Measurements from ENCODE around the gene ZDHHC23. TPM values are rescaled to one million over a fixed set of nuclear protein-coding genes. Genes with fewer than 3 reads are reported as not detected.

The ZDHHC23 gene
- total RNA-seq, 2 donors from 2014 or later: 31.3 to 33.2 TPM

GRCh38 chr3:113912552-113913236 lies 35.1 kb upstream of the ZDHHC23 start:
- no peak overlapping the region for H3K4me3 ChIP-seq
- no peaks in the 10 kb centered on the region for H3K36me3 ChIP-seq
- no peaks in the 10 kb centered on the region for H3K4me1 ChIP-seq
- no peak overlapping the region for H3K27ac ChIP-seq
- no peak overlapping the region for H3K9ac ChIP-seq (ENCODE audit: low read depth in 2 of 2, low read length in 2 of 2)
- no peaks in the 10 kb centered on the region for H3K9me3 ChIP-seq
- DNase-seq: peak; percentile 47
- peak; percentile 46 for TF ChIP-seq CTCF (IDR thresholded peaks at IDR 0.05)
- H3K27me3 ChIP-seq: no peaks in the 10 kb centered on the region
- intact Hi-C loops (cut with DNase I): loop anchor here (10.0 kb wide), 1 partner anchor 178 kb away; no protein-coding TSS in a partner anchor

- Histone ChIP-seq H3K27me3 (no peaks in the 10 kb centered on the region), H3K27ac (no peak overlapping the region), H3K36me3 (no peaks in the 10 kb centered on the region), H3K9me3 (no peaks in the 10 kb centered on the region), H3K9ac (ENCODE audit: low read depth in 2 of 2, low read length in 2 of 2) (no peak overlapping the region), H3K4me1 (no peaks in the 10 kb centered on the region), H3K4me3 (no peak overlapping the region)
- intact Hi-C loops (cut with DNase I): loop anchor here (2.0 to 10.0 kb wide), 2 partner anchors 74 to 180 kb away; no protein-coding TSS in a partner anchor
- no peak for DNase-seq
- TF ChIP-seq CTCF (IDR thresholded peaks at IDR 0.05): no peak
Observed at GRCh38 chr3:113914646-113915045, 33.2 kb upstream of the ZDHHC23 start.

DNA sequence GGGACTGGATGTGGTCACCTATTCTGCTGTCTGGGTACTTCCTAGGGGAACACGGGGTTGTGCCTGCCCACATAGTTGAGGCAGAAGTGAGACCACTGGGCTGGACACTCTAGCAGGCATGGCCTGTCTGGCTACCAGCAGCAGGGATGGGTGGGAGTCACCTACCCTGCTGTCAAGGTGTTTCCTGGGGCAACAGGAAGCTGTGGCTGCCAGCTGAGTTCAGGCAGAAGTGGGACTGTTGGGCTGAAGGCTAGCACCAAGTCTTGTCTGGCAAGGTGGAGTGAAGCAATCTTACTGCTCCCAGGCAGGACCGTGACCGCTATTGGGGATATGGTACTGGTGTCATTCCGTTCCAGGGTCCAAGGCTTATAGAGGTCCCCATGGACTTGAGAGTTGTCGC lies 20.3 kb upstream of the ZDHHC23 start:
- H3K9ac ChIP-seq (ENCODE audit: low read depth in 2 of 2, low read length in 2 of 2): no peak overlapping the region
- H3K27me3 ChIP-seq: no peaks in the 10 kb centered on the region
- no peak overlapping the region for H3K4me3 ChIP-seq
- no peaks in the 10 kb centered on the region for H3K36me3 ChIP-seq
- no peak overlapping the region for H3K27ac ChIP-seq
- no peaks in the 10 kb centered on the region for H3K4me1 ChIP-seq
- TF ChIP-seq CTCF (IDR thresholded peaks at IDR 0.05): no peak
- H3K9me3 ChIP-seq: no peaks in the 10 kb centered on the region
- no peak for DNase-seq
- intact Hi-C loops (cut with DNase I): no loop called here

DNA sequence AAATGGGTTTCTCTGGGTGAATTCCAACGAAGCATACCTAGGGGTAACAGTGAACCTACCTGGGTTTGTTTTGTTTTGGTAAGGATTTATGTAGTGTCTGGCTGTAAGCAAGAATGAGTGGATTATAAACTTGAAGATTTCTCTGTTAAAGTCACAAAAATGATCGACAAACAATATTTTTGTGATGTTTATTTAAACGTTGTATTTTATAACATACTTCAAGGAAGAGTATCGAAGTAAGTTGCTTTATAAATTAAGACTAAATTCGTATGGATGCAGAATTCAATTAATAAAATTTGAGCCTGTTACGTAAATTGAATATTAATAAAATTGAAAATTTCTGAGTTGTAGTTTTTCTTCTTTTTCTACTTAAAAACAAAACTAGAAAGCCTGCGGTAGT lies 982 bp upstream of the ZDHHC23 start:
- H3K9me3 ChIP-seq: no peaks in the 10 kb centered on the region
- H3K27me3 ChIP-seq: no peaks in the 10 kb centered on the region
- no peak for TF ChIP-seq CTCF (IDR thresholded peaks at IDR 0.05)
- peak overlapping the region; percentile 59 for H3K27ac ChIP-seq
- peak overlapping the region in 1 of 2 donors; percentile 73 for H3K9ac ChIP-seq (ENCODE audit: low read depth in 2 of 2, low read length in 2 of 2)
- H3K4me1 ChIP-seq: no peaks in the 10 kb centered on the region
- no peaks in the 10 kb centered on the region for H3K36me3 ChIP-seq
- intact Hi-C loops (cut with DNase I): loop anchor here (10.0 kb wide), 1 partner anchor 108 kb away; the partner anchor contains the start of genes CCDC191 and QTRT2
- DNase-seq: no peak
- H3K4me3 ChIP-seq: peak overlapping the region; percentile 93

- H3K36me3 ChIP-seq: no peaks in the 10 kb centered on the region
Observed at GRCh38 chr3:113948015-113948917, 453 bp downstream of the ZDHHC23 start.

More at GRCh38 chr3:113948015-113948917, 453 bp downstream of the ZDHHC23 start:
- TF ChIP-seq CTCF (IDR thresholded peaks at IDR 0.05): no peak
- DNase-seq: peak; percentile 68
- no peaks in the 10 kb centered on the region for H3K27me3 ChIP-seq
- intact Hi-C loops (cut with DNase I): loop anchor here (10.0 kb wide), 1 partner anchor 107 kb away; the partner anchor contains the start of genes CCDC191 and QTRT2
- no peaks in the 10 kb centered on the region for H3K4me1 ChIP-seq
- peak overlapping the region; percentile 62 to 64 for H3K9ac ChIP-seq (ENCODE audit: low read depth in 2 of 2, low read length in 2 of 2)
- no peaks in the 10 kb centered on the region for H3K9me3 ChIP-seq
- H3K27ac ChIP-seq: peak overlapping the region; percentile 79
- H3K4me3 ChIP-seq: peak overlapping the region; percentile 93

All from colonic mucosa (tissue), 4 donors.